OCI-LY7 (cell line): ENCODE measurements around the gene CEP83. TPM values are rescaled to one million over a fixed set of nuclear protein-coding genes. Genes with fewer than 3 reads are reported as not detected.

Experiments used
- BruUV-seq: library from RNA; stranded (reverse); fragments of 400-500 nt; replicated peaks from 2 replicates; lab custom pipeline; 2021; lab: Mats Ljungman, UMichigan
- CTCF ChIA-PET: fragments of 300-600 bp; sonication (Branson Sonifier 250); formaldehyde crosslinking; loops from one replicate; lab custom pipeline; 2022; ENCODE audit warnings: antibody characterized with exemption; ENCODE audit not compliant: unreplicated experiment; lab: Charles Lee
- POLR2A ChIA-PET: fragments of 300-600 bp; sonication (Branson Sonifier 250); formaldehyde crosslinking; loops from one replicate; lab custom pipeline; 2022; ENCODE audit warnings: antibody characterized with exemption; lab: Charles Lee
- DNase-seq: peaks from one replicate; pipeline ENCODE4 v3.0.0-alpha.2; 2015; ENCODE audit warnings: low spot score
- H2AFZ ChIP-seq: fragments of 200-600 bp; sonication (generic), shearing (Covaris generic); 2 replicates; pipeline ENCODE4 v1.6.1; 2014; ENCODE audit warnings: mild to moderate bottlenecking, antibody characterized with exemption, low read length, moderate library complexity
- H3K27ac ChIP-seq: fragments of 200-600 bp; sonication (generic); 2 replicates; pipeline ENCODE4 v1.5.1; 2014; ENCODE audit warnings: mixed run types, low read depth, mild to moderate bottlenecking, moderate library complexity, low read length, inconsistent platforms; ENCODE audit not compliant: poor library complexity, severe bottlenecking
- H3K36me3 ChIP-seq: fragments of 200-600 bp; sonication (generic); 2 replicates; pipeline ENCODE4 v1.6.1; 2014; ENCODE audit warnings: mild to moderate bottlenecking, antibody characterized with exemption, low read length, moderate library complexity, mixed read lengths; ENCODE audit not compliant: insufficient read depth
- H3K4me1 ChIP-seq: fragments of 200-600 bp; sonication (generic); 2 replicates; pipeline ENCODE4 v1.5.1; 2014; ENCODE audit warnings: mild to moderate bottlenecking, low read length; ENCODE audit not compliant: insufficient read depth, poor library complexity, severe bottlenecking
- H3K4me2 ChIP-seq: fragments of 200-600 bp; sonication (generic); 2 replicates; pipeline ENCODE4 v1.6.1; 2014; ENCODE audit warnings: mild to moderate bottlenecking, low read length
- H3K4me3 ChIP-seq: fragments of 200-600 bp; sonication (generic); 2 replicates; pipeline ENCODE4 v1.5.1; 2014; ENCODE audit warnings: mild to moderate bottlenecking, low read depth, low read length; ENCODE audit not compliant: poor library complexity, severe bottlenecking
- H3K79me2 ChIP-seq: fragments of 200-600 bp; sonication (generic); 2 replicates; pipeline ENCODE4 v1.6.1; 2016; ENCODE audit warnings: low read depth, mild to moderate bottlenecking, low read length, moderate library complexity, mixed read lengths; ENCODE audit not compliant: insufficient read depth
- H3K9me2 ChIP-seq: fragments of 200-600 bp; sonication (generic); 2 replicates; pipeline ENCODE4 v1.6.1; 2016; ENCODE audit warnings: mild to moderate bottlenecking, low read length, mixed read lengths; ENCODE audit not compliant: insufficient read depth
- H3K9me3 ChIP-seq: fragments of 200-600 bp; sonication (generic); 2 replicates; pipeline ENCODE4 v1.6.1; 2014; ENCODE audit warnings: mild to moderate bottlenecking, mixed run types, low read length, mixed read lengths
- H4K20me1 ChIP-seq: fragments of 200-600 bp; sonication (generic); 2 replicates; pipeline ENCODE4 v1.6.1; 2014; ENCODE audit warnings: mild to moderate bottlenecking, antibody characterized with exemption, low read length, moderate library complexity, mixed read lengths; ENCODE audit not compliant: insufficient read depth
- CTCF ChIP-seq: fragments of 200-600 bp; sonication (generic); conservative IDR thresholded peaks from 2 replicates; pipeline ENCODE4 v1.5.1; 2014; ENCODE audit warnings: mild to moderate bottlenecking, antibody characterized with exemption, low read length, moderate library complexity, mixed read lengths
- EZH2phosphoT487 ChIP-seq: fragments of 200-600 bp; sonication (generic); IDR thresholded peaks from 2 replicates; pipeline ENCODE4 v1.6.1; 2018; ENCODE audit warnings: low read depth, borderline replicate concordance, mild to moderate bottlenecking, mixed run types, antibody characterized with exemption, low read length, moderate library complexity, mixed read lengths
- intact Hi-C: fragments of 100-400 bp; cut with micrococcal nuclease; formaldehyde crosslinking; loops from one replicate; pipeline ENCODE4 v1.10.0; 2022; ENCODE audit not compliant: unreplicated experiment
- total RNA-seq, 2 experiments: library from RNA; depleted of rRNA in 1 of 2; stranded (reverse); fragments of >200 nt in 1 of 2; shearing (Covaris generic) in 1 of 2; gene quantifications; 2 replicates each; pipeline ENCODE4 v1.2.3, GENCODE V29; 2014 to 2022

The CEP83 gene
- total RNA-seq, 2 experiments from 2014 or later = 29.7 to 35.2 TPM

DNA sequence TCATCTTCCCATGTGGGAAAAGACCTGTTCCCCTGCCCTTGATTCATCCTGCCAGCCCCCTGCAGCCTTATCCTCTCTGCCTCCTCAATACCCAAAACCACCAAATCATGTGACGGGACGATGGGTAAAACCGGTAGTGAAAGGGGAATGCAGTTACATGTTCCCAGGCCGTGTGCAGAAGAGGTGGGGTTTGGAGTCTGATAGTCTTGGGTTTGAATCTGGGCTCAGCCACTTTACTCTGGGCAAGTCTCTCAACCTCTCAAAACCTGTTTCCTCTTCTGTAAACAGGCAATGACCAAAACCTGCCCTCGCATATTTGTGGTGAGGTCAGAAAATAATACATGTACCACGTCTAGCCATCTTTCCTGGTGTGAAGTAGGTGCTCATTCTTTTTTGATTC, 188.3 kb downstream of the CEP83 start:
- POLR2A ChIA-PET = no interaction called here
- no peaks in the 10 kb centered on the region for H4K20me1 ChIP-seq
- H3K4me1 ChIP-seq = peaks cover 7% of the 10 kb centered on the region
- H3K79me2 ChIP-seq = no peaks in the 10 kb centered on the region
- H3K9me3 ChIP-seq = no peaks in the 10 kb centered on the region
- no peak overlapping the region for H3K4me3 ChIP-seq
- intact Hi-C loops = no loop called here
- BruUV-seq = no TSS peak
- H2AFZ ChIP-seq = no peak overlapping the region
- no peaks in the 10 kb centered on the region for H3K36me3 ChIP-seq
- no peak for DNase-seq
- H3K27ac ChIP-seq = no peak overlapping the region
- CTCF ChIA-PET = no interaction called here
- no peaks in the 10 kb centered on the region for H3K9me2 ChIP-seq
- TF ChIP-seq EZH2phosphoT487 (no peak), CTCF (no peak)
- no peak overlapping the region for H3K4me2 ChIP-seq

- TF ChIP-seq CTCF (no peak), EZH2phosphoT487 (no peak)
- no peak overlapping the region for H3K27ac ChIP-seq
- no peaks in the 10 kb centered on the region for H3K9me2 ChIP-seq
- no peaks in the 10 kb centered on the region for H3K9me3 ChIP-seq
- DNase-seq = no peak
- ChIA-PET CTCF (no interaction called here), POLR2A (interaction anchor here (0.5 to 1.5 kb wide), 4 partner anchors 12 to 235 kb away, joined by 3 to 5 read pairs (median 4); no protein-coding TSS in a partner anchor)
- H4K20me1 ChIP-seq = no peaks in the 10 kb centered on the region
- BruUV-seq = no TSS peak
- H3K4me2 ChIP-seq = no peak overlapping the region
- no peak overlapping the region for H3K4me3 ChIP-seq
- no peaks in the 10 kb centered on the region for H3K36me3 ChIP-seq
- no peaks in the 10 kb centered on the region for H3K79me2 ChIP-seq
- H3K4me1 ChIP-seq = peaks cover 7% of the 10 kb centered on the region
- H2AFZ ChIP-seq = no peak overlapping the region
- intact Hi-C loops = loop anchor here (10.0 kb wide), 1 partner anchor 415 kb away; no protein-coding TSS in a partner anchor
Measured at GRCh38 chr12:94269316-94269999, 190.2 kb downstream of the CEP83 start.

DNA sequence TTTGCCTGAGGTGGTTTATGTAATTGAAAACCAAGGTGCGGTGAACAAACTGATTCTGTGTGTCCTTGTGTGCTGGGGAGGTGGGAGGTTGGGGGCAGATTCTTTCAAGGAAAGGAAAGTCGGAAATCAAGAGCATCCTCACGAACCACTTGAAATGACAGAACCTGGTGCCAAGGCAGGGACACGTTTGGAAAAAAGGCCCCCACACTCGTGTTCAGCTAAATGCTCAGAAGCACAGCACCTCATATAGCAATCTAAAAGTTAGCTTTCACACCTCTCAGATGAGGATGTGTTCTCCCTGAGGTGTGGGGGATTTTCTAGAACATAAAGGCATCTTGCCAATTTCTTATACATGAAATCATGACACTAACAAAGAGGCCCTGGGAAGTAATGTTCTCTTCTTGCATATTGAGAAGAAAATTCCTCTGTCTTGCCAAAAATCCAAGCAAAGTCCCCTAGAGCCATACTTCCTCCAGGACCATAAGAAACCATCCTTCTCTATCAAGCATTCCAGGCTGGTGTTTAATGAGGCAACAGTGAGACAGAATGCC, 191.7 kb downstream of the CEP83 start:
- no peak overlapping the region for H3K4me2 ChIP-seq
- no peaks in the 10 kb centered on the region for H3K9me2 ChIP-seq
- H4K20me1 ChIP-seq = no peaks in the 10 kb centered on the region
- H3K9me3 ChIP-seq = no peaks in the 10 kb centered on the region
- no peak for DNase-seq
- H3K79me2 ChIP-seq = no peaks in the 10 kb centered on the region
- H3K36me3 ChIP-seq = no peaks in the 10 kb centered on the region
- no peak overlapping the region for H3K27ac ChIP-seq
- no TSS peak for BruUV-seq
- ChIA-PET POLR2A (interaction anchor here (0.6 kb wide), 2 partner anchors 13 to 115 kb away, joined by 3 to 4 read pairs; no protein-coding TSS in a partner anchor), CTCF (no interaction called here)
- intact Hi-C loops = loop anchor here (10.0 kb wide), 1 partner anchor 413 kb away; no protein-coding TSS in a partner anchor
- peaks cover 15% of the 10 kb centered on the region for H3K4me1 ChIP-seq
- no peak overlapping the region for H3K4me3 ChIP-seq
- no peak for TF ChIP-seq CTCF
- no peak for TF ChIP-seq EZH2phosphoT487
- no peak overlapping the region for H2AFZ ChIP-seq
